ENCODE measurements around the gene MTREX. TPM values are rescaled to one million over a fixed set of nuclear protein-coding genes. Genes with fewer than 3 reads are reported as not detected.

MTREX gene
- total RNA-seq, 1 donor from 2014 or later: 78.7 TPM

GRCh38 chr5:55347786-55348185, 40.0 kb downstream of the MTREX start:
- H3K27me3 Mint-ChIP-seq (ENCODE audit: low read depth): no peaks in the 10 kb centered on the region
- H3K36me3 Mint-ChIP-seq: peaks cover 61% of the 10 kb centered on the region
- H3K4me1 Mint-ChIP-seq: no peaks in the 10 kb centered on the region
- TF ChIP-seq, protein P1, sequence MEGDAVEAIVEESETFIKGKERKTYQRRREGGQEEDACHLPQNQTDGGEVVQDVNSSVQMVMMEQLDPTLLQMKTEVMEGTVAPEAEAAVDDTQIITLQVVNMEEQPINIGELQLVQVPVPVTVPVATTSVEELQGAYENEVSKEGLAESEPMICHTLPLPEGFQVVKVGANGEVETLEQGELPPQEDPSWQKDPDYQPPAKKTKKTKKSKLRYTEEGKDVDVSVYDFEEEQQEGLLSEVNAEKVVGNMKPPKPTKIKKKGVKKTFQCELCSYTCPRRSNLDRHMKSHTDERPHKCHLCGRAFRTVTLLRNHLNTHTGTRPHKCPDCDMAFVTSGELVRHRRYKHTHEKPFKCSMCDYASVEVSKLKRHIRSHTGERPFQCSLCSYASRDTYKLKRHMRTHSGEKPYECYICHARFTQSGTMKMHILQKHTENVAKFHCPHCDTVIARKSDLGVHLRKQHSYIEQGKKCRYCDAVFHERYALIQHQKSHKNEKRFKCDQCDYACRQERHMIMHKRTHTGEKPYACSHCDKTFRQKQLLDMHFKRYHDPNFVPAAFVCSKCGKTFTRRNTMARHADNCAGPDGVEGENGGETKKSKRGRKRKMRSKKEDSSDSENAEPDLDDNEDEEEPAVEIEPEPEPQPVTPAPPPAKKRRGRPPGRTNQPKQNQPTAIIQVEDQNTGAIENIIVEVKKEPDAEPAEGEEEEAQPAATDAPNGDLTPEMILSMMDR (IDR thresholded peaks at IDR 0.05; ENCODE audit: unreplicated experiment): no peak
- no peak overlapping the region for H3K27ac Mint-ChIP-seq
- H3K9me3 Mint-ChIP-seq: peaks cover 4% of the 10 kb centered on the region
- H3K4me3 Mint-ChIP-seq: no peak overlapping the region
- DNase-seq (ENCODE audit: low spot score in 2 of 2, unreplicated experiment in 2 of 2): no peak

DNA sequence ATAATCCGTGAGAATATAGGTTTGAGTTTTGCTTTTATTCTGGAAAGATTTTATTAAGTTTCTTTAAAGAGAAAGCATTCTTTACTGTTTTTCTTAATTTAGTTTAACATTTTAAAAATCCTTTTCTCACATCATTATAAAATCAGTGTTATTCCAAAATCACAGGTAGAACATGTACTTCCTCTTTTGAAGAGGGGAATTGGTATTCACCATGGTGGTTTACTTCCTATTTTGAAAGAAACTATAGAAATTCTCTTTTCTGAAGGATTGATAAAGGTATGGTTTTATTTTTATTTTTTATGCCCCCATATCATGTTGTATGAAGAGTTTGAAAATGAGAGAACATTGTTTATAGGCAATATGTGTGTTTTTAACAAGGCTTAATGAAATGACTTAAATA, 43.0 kb downstream of the MTREX start:
- Mint-ChIP-seq H3K27ac (no peak overlapping the region), H3K27me3 (ENCODE audit: low read depth) (no peaks in the 10 kb centered on the region), H3K4me1 (no peaks in the 10 kb centered on the region), H3K9me3 (peaks cover 4% of the 10 kb centered on the region), H3K36me3 (peaks cover 63% of the 10 kb centered on the region), H3K4me3 (no peak overlapping the region)
- no peak for DNase-seq (ENCODE audit: low spot score in 2 of 2, unreplicated experiment in 2 of 2)
- TF ChIP-seq, protein P1 (IDR thresholded peaks at IDR 0.05; ENCODE audit: unreplicated experiment): no peak

DNA sequence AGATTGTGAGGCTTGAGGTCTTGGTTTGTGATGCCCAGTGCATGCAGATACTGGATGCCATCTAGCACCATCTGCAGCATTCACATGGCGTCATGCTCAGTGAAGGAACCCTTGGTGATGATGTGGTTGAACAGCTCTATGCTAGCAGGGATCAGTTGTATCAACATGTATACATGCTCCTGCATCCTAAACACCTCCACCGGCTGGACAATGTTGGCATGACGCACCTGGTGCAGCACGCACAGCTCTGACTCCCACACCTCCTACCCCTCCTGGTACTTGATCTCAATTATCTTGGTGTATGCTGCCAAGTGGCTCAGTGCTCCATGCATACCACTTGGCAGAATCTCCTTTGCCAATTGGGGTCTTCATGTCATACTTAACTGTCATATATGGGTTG, 49.1 kb downstream of the MTREX start:
- H3K4me1 Mint-ChIP-seq: no peaks in the 10 kb centered on the region
- peaks cover 8% of the 10 kb centered on the region for H3K9me3 Mint-ChIP-seq
- DNase-seq (ENCODE audit: low spot score in 2 of 2, unreplicated experiment in 2 of 2): no peak
- no peak overlapping the region for H3K27ac Mint-ChIP-seq
- no peaks in the 10 kb centered on the region for H3K27me3 Mint-ChIP-seq (ENCODE audit: low read depth)
- H3K36me3 Mint-ChIP-seq: peaks cover 53% of the 10 kb centered on the region
- TF ChIP-seq, protein P1 (IDR thresholded peaks at IDR 0.05; ENCODE audit: unreplicated experiment): no peak
- H3K4me3 Mint-ChIP-seq: no peak overlapping the region

DNA sequence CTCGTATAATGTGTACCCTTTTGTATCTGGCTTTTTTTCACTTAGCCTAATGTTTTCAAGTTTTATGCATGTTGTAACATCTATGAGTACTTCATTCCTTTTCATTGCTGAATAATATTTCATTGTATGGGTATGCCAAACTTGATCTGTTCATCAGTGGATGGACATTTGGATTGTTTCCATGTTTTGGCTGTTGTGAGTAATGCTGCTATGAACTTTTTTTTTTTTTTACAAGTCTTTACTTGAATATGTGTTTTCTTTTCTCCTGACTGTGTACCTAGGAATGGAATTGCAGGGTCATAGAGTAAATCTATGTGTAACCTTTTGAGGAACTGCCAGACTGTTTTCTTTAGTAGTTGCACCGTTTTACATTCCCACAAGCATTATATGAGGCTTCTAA, 52.4 kb downstream of the MTREX start:
- H3K27me3 Mint-ChIP-seq (ENCODE audit: low read depth): no peaks in the 10 kb centered on the region
- TF ChIP-seq, protein P1 (IDR thresholded peaks at IDR 0.05; ENCODE audit: unreplicated experiment): no peak
- H3K9me3 Mint-ChIP-seq: peaks cover 8% of the 10 kb centered on the region
- peaks cover 33% of the 10 kb centered on the region for H3K36me3 Mint-ChIP-seq
- no peak overlapping the region for H3K27ac Mint-ChIP-seq
- H3K4me1 Mint-ChIP-seq: peaks cover 2% of the 10 kb centered on the region
- no peak for DNase-seq (ENCODE audit: low spot score in 2 of 2, unreplicated experiment in 2 of 2)
- H3K4me3 Mint-ChIP-seq: no peak overlapping the region

DNA sequence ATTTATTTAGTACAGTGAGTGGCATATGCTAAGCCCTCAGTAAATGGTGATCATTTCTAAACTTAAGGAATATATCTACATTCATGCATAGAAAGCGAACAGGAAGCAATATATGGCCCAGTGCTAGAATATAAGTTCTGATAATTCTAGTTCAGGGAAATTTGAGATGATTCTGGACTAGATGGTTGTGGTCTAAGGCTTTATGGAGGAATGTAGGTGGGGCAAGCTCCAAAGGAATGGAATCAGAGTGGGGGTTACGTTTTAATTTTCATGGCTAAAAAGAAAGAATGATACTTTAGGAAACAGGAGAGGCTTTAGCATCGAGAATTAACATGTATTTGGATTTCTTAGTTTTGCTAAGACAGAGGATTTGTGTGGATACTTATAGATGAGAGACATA, 56.1 kb downstream of the MTREX start:
- peaks cover 2% of the 10 kb centered on the region for H3K4me1 Mint-ChIP-seq
- TF ChIP-seq, protein P1 (IDR thresholded peaks at IDR 0.05; ENCODE audit: unreplicated experiment): no peak
- DNase-seq (ENCODE audit: low spot score in 2 of 2, unreplicated experiment in 2 of 2): no peak
- no peaks in the 10 kb centered on the region for H3K27me3 Mint-ChIP-seq (ENCODE audit: low read depth)
- no peak overlapping the region for H3K27ac Mint-ChIP-seq
- H3K36me3 Mint-ChIP-seq: peaks cover 24% of the 10 kb centered on the region
- H3K4me3 Mint-ChIP-seq: no peak overlapping the region
- peaks cover 8% of the 10 kb centered on the region for H3K9me3 Mint-ChIP-seq

GRCh38 chr5:55364537-55365055, 56.8 kb downstream of the MTREX start:
- peaks cover 2% of the 10 kb centered on the region for H3K4me1 Mint-ChIP-seq
- TF ChIP-seq, protein P1 (IDR thresholded peaks at IDR 0.05; ENCODE audit: unreplicated experiment): no peak
- DNase-seq (ENCODE audit: low spot score in 2 of 2, unreplicated experiment in 2 of 2): no peak
- no peaks in the 10 kb centered on the region for H3K27me3 Mint-ChIP-seq (ENCODE audit: low read depth)
- H3K36me3 Mint-ChIP-seq: peaks cover 21% of the 10 kb centered on the region
- no peak overlapping the region for H3K4me3 Mint-ChIP-seq
- peaks cover 8% of the 10 kb centered on the region for H3K9me3 Mint-ChIP-seq
- H3K27ac Mint-ChIP-seq: no peak overlapping the region
